Ishikawa (cell line): Measurements from ENCODE around the gene ADISSP.

Experiments used
- CEBPB ChIP-seq: IDR thresholded peaks from 2 replicates; pipeline ENCODE4 v1.6.1; 2012
- CREB1 ChIP-seq: IDR thresholded peaks from 2 replicates; pipeline ENCODE4 v1.6.1; 2012; ENCODE audit warnings: low read depth
- EGR1 ChIP-seq: IDR thresholded peaks from 2 replicates; pipeline ENCODE4 v1.6.1; 2012
- EP300 ChIP-seq: IDR thresholded peaks from 2 replicates; pipeline ENCODE4 v1.6.1; 2012; ENCODE audit warnings: borderline replicate concordance
- FOXM1 ChIP-seq: IDR thresholded peaks from 2 replicates; pipeline ENCODE4 v1.6.1; 2012; ENCODE audit warnings: low read depth, borderline replicate concordance
- NFIC ChIP-seq: IDR thresholded peaks from 2 replicates; pipeline ENCODE4 v1.6.1; 2012
- RAD21 ChIP-seq: IDR thresholded peaks from 2 replicates; pipeline ENCODE4 v1.6.1; 2012; ENCODE audit warnings: low read depth
- TAF1 ChIP-seq: IDR thresholded peaks from 2 replicates; pipeline ENCODE4 v1.6.1; 2012; ENCODE audit warnings: low read depth, mild to moderate bottlenecking
- TCF12 ChIP-seq: IDR thresholded peaks from 2 replicates; pipeline ENCODE4 v1.6.1; 2012; ENCODE audit warnings: low read depth
- TEAD4 ChIP-seq: IDR thresholded peaks from 2 replicates; pipeline ENCODE4 v1.6.1; 2012
- YY1 ChIP-seq: IDR thresholded peaks from 2 replicates; pipeline ENCODE4 v1.6.1; 2012; ENCODE audit warnings: low read depth
- ZBTB7A ChIP-seq: IDR thresholded peaks from 2 replicates; pipeline ENCODE4 v1.6.1; 2012; ENCODE audit warnings: low read depth
- TF ChIP-seq, protein P1 (sequence below): IDR thresholded peaks from 2 replicates; pipeline ENCODE4 v1.6.1; 2012
- TF ChIP-seq, protein P2 (sequence below): IDR thresholded peaks from 2 replicates; pipeline ENCODE4 v1.6.1; 2012
- TF ChIP-seq, protein P3 (sequence below): IDR thresholded peaks from 2 replicates; pipeline ENCODE4 v1.6.1; 2012; ENCODE audit warnings: low read depth, mild to moderate bottlenecking

Gene ADISSP

DNA sequence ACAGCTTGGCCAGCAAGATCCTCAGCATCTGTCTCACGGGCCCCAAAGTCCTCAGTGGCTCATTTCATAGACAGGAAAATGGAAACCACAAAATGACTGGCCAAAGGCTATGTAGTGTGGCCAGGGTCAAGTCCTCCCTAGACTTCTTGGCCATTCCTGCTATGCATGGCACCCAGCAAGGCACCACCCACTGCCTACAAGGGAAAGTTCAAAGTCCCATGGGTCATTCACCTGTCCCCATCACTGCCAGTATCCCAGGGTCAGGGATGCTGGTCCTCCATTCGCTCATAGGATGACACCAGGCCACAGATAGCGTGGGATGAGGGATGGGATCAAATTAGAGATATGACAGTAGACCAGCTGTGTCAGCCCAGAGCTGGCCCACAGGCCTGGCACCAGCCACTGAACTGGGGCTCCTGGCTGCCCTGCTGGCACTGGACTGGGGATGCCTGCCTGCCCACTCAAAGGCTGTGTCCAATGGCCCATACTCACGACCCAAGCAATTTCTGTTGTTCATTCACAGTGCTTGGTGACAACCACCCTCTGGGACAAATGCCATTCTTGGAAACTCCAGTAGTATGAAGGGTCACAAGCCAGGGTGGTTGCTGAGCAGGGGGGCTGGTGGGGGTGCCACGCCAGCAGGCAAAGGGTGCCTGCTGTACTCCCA, 11.6 kb downstream of the ADISSP start:
- no peak for TF ChIP-seq TCF12
- no peak for TF ChIP-seq EP300
- TF ChIP-seq EGR1, result no peak
- TF ChIP-seq TAF1, result no peak
- no peak for TF ChIP-seq NFIC
- no peak for TF ChIP-seq ZBTB7A

GRCh38 chr20:3755269-3755668, 12.3 kb downstream of the ADISSP start:
- TF ChIP-seq CEBPB, result no peak
- no peak for TF ChIP-seq TCF12
- TF ChIP-seq, protein P1, sequence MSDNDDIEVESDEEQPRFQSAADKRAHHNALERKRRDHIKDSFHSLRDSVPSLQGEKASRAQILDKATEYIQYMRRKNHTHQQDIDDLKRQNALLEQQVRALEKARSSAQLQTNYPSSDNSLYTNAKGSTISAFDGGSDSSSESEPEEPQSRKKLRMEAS, result no peak
- TF ChIP-seq, protein P2, sequence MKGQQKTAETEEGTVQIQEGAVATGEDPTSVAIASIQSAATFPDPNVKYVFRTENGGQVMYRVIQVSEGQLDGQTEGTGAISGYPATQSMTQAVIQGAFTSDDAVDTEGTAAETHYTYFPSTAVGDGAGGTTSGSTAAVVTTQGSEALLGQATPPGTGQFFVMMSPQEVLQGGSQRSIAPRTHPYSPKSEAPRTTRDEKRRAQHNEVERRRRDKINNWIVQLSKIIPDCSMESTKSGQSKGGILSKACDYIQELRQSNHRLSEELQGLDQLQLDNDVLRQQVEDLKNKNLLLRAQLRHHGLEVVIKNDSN, result no peak
- TF ChIP-seq TEAD4, result no peak
- no peak for TF ChIP-seq YY1
- no peak for TF ChIP-seq TAF1
- TF ChIP-seq RAD21, result no peak
- TF ChIP-seq NFIC, result no peak
- no peak for TF ChIP-seq EP300
- TF ChIP-seq EGR1, result no peak
- TF ChIP-seq, protein P3, sequence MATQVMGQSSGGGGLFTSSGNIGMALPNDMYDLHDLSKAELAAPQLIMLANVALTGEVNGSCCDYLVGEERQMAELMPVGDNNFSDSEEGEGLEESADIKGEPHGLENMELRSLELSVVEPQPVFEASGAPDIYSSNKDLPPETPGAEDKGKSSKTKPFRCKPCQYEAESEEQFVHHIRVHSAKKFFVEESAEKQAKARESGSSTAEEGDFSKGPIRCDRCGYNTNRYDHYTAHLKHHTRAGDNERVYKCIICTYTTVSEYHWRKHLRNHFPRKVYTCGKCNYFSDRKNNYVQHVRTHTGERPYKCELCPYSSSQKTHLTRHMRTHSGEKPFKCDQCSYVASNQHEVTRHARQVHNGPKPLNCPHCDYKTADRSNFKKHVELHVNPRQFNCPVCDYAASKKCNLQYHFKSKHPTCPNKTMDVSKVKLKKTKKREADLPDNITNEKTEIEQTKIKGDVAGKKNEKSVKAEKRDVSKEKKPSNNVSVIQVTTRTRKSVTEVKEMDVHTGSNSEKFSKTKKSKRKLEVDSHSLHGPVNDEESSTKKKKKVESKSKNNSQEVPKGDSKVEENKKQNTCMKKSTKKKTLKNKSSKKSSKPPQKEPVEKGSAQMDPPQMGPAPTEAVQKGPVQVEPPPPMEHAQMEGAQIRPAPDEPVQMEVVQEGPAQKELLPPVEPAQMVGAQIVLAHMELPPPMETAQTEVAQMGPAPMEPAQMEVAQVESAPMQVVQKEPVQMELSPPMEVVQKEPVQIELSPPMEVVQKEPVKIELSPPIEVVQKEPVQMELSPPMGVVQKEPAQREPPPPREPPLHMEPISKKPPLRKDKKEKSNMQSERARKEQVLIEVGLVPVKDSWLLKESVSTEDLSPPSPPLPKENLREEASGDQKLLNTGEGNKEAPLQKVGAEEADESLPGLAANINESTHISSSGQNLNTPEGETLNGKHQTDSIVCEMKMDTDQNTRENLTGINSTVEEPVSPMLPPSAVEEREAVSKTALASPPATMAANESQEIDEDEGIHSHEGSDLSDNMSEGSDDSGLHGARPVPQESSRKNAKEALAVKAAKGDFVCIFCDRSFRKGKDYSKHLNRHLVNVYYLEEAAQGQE, result no peak

DNA sequence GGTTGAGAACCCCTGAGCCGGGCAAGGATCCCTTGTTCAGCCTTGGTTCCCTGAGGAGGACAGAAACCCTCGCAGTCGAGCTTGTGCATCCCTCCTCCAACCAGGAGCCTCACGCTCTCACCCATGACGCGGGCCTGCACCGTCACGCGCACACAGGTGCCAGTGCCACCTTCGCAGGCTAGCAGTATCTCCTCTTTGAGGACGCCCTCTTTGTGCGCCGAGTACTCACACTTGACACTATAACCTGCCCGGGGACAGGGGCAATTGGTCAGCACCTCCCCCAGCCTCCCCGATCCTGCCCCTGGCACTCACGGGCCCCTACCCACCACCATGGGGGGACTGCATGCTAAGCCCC, 13.3 kb downstream of the ADISSP start:
- TF ChIP-seq RAD21 (no peak), TCF12 (no peak), FOXM1 (no peak), TAF1 (no peak), EGR1 (no peak), ZBTB7A (no peak), YY1 (no peak), NFIC (no peak), CEBPB (no peak), TEAD4 (no peak), EP300 (no peak), CREB1 (no peak)
- TF ChIP-seq, protein P1, result no peak
- TF ChIP-seq, protein P3, result no peak
- TF ChIP-seq, protein P2, result no peak

DNA sequence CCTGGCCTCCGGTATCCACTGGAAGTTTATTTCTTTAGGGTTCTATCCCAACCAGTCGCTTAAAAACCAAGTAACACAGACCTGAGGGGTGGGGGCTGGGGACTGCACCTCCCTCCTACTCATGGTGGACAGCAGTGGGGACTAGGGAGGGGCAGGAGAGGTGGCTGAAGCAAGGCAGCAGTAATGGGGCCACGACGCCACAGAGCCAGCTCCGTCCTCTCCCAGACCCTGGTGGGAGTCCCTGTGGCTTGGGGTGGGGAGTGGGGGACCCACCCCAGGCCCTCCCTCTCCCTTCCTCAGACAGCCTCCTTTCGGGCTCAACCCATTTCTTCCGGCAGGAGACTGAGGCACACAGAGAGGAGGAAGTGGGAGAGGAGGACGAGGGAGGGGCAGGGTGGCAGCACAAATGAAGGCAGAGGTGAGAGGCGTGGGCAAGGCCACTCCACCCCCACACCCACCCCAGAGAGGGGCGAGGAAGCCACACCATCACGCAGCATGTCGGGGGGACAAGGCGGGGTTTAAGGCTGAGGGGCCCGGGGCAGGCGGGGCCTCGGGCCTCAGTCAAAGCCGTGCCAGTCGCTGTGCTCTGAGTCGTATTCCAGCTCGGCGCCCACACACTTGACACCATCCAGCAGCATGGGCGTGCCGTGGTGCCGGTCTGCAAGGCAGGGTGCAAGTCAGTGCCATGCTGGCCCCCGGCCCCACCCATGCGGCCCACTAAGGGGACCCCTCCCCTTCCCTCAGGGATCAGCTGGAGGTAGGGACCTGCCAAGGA, 13.9 kb downstream of the ADISSP start:
- TF ChIP-seq TAF1 (no peak), CEBPB (no peak), NFIC (no peak), FOXM1 (no peak), TEAD4 (no peak), YY1 (no peak), EGR1 (no peak)

DNA sequence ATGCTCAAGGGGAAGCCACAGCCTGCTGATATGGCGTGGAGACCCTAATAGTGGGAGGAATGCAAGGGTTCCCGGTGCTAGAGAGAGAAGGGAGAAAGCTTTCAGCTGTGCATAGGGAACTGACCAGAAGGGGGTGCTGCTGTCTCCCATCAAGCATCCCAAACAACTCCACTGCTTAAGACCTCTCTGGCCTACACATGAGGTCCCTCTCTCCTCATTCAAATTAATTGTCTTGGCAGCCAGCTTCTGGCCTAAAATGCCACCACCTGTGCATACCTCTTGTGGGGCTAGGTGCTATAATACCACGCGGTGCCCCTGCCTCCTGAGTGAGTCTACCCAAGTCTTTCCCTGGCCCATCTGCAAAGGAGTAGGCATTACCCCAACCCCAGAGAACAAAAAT, 14.5 kb downstream of the ADISSP start:
- TF ChIP-seq RAD21 (peak; percentile 73), ZBTB7A (no peak)
- TF ChIP-seq, protein P3, result no peak
